ENCODE results near the gene NFKB2.

GRCh38 chr10:102418622-102419268, 23.2 kb downstream of the NFKB2 start, which contains the start of gene PSD:
- no peak for TF ChIP-seq CTCF (IDR thresholded peaks at IDR 0.05; ENCODE audit: low read length)
- TF ChIP-seq EZH2 (IDR thresholded peaks at IDR 0.05; ENCODE audit: borderline replicate concordance, low read length): no peak

Measured in OCI-LY1 (cell line).